SK-N-SH (cell line): ENCODE results near the gene ST8SIA3.

ENCODE experiments used
- CHD2 ChIP-seq: fragments of 150-350 bp; IDR thresholded peaks from 2 replicates; pipeline ENCODE4 v1.6.1; 2018; ENCODE audit warnings: low read length; ENCODE audit not compliant: partially characterized antibody
- CTCF ChIP-seq: fragments of 200-600 bp; sonication (generic); IDR thresholded peaks from 2 replicates; pipeline ENCODE4 v1.6.1; 2017; ENCODE audit warnings: antibody characterized with exemption, mild to moderate bottlenecking, moderate library complexity
- EP300 ChIP-seq, 2 experiments: IDR thresholded peaks; 2 replicates each; pipeline versions ENCODE4 v1.4.0 to v1.6.1; 2012; ENCODE audit warnings: borderline replicate concordance in 1 of 2, low read depth in 1 of 2, low read length in 1 of 2
- EZH2phosphoT487 ChIP-seq: fragments of 200-600 bp; sonication (generic); IDR thresholded peaks from 2 replicates; pipeline ENCODE4 v1.6.1; 2017; ENCODE audit warnings: low read depth, mixed run types, mild to moderate bottlenecking, antibody characterized with exemption, moderate library complexity, borderline replicate concordance
- FOXM1 ChIP-seq: IDR thresholded peaks from 2 replicates; pipeline ENCODE4 v1.4.0; 2012; ENCODE audit warnings: low read depth, mild to moderate bottlenecking
- IRF3 ChIP-seq: fragments of 150-350 bp; IDR thresholded peaks from 2 replicates; pipeline ENCODE4 v1.6.1; 2016; ENCODE audit warnings: mild to moderate bottlenecking, low read depth, low read length
- JUND ChIP-seq: IDR thresholded peaks from 2 replicates; pipeline ENCODE4 v1.4.0; 2012
- RAD21 ChIP-seq: IDR thresholded peaks from 2 replicates; pipeline ENCODE4 v1.6.1; 2012; ENCODE audit warnings: mild to moderate bottlenecking, low read length
- SIN3A ChIP-seq: IDR thresholded peaks from 2 replicates; pipeline ENCODE4 v1.6.1; 2012; ENCODE audit warnings: low read depth, mild to moderate bottlenecking, low read length, moderate library complexity, borderline replicate concordance
- TAF1 ChIP-seq: IDR thresholded peaks from 2 replicates; pipeline ENCODE4 v1.6.1; 2012; ENCODE audit warnings: low read depth, mild to moderate bottlenecking, low read length, moderate library complexity, borderline replicate concordance

- TF ChIP-seq RAD21 (no peak), TAF1 (no peak), SIN3A (no peak), EP300 (IDR thresholded peaks at IDR 0.05; ENCODE audit: borderline replicate concordance in 1 of 2, low read depth in 1 of 2, low read length in 1 of 2) (no peak), FOXM1 (no peak), CTCF (no peak), CHD2 (no peak), EZH2phosphoT487 (no peak), IRF3 (no peak), JUND (no peak)
These were observed 14.5 kb upstream of the ST8SIA3 start for GRCh38 chr18:57337890-57338289.
